OCI-LY3 (cell line): ENCODE measurements around the gene DSE.
"Not testable (repeated sequence)": the region's sequence is repeated elsewhere in the genome, so short reads cannot be mapped to it uniquely, and the experiment has no call there.

Experiments
- H2AFZ ChIP-seq: fragments of 200-600, 300-600 bp; shearing (Covaris generic); 2 replicates; pipeline ENCODE4 v1.6.0; 2014; ENCODE audit warnings: antibody characterized with exemption, low read depth, low read length
- H3K27ac ChIP-seq: fragments of 200-600, 300-600 bp; sonication (generic); 2 replicates; pipeline ENCODE4 v1.5.1; 2014; ENCODE audit warnings: mild to moderate bottlenecking, low read length, moderate library complexity, mixed read lengths
- H3K27me3 ChIP-seq: fragments of 200-600, 300-600 bp; sonication (generic); 2 replicates; pipeline ENCODE4 v1.6.1; 2014; ENCODE audit warnings: low read depth, low read length, mixed read lengths
- H3K36me3 ChIP-seq: fragments of 200-600, 300-600 bp; sonication (generic); replicated peaks from 2 replicates; pipeline ENCODE3; 2014; ENCODE audit warnings: low read depth, low read length, mixed read lengths
- H3K4me1 ChIP-seq: fragments of 300-600, 200-600 bp; sonication (generic); 2 replicates; pipeline ENCODE4 v1.6.1; 2014; ENCODE audit warnings: low read length, mixed read lengths
- H3K4me2 ChIP-seq: fragments of 200-600, 300-600 bp; sonication (generic); 2 replicates; pipeline ENCODE4 v1.6.1; 2014; ENCODE audit warnings: low read length, mixed read lengths
- H3K4me3 ChIP-seq: fragments of 300-600, 200-600 bp; sonication (generic); 2 replicates; pipeline ENCODE4 v1.5.1; 2014; ENCODE audit warnings: antibody characterized with exemption, mild to moderate bottlenecking, low read length, moderate library complexity
- H3K79me2 ChIP-seq: fragments of 300-600, 200-600 bp; shearing (Covaris generic); 2 replicates; pipeline ENCODE4 v1.6.1; 2014; ENCODE audit warnings: mild to moderate bottlenecking, low read length, mixed read lengths
- H3K9ac ChIP-seq: fragments of 300-600, 200-600 bp; shearing (Covaris generic); 2 replicates; pipeline ENCODE4 v1.6.0; 2014; ENCODE audit warnings: mild to moderate bottlenecking, low read length, moderate library complexity
- H3K9me3 ChIP-seq: fragments of 200-600, 300-600 bp; shearing (Covaris generic); 2 replicates; pipeline ENCODE4 v1.6.1; 2014; ENCODE audit warnings: low read length, mixed read lengths; ENCODE audit not compliant: insufficient read depth
- H4K20me1 ChIP-seq: fragments of 200-600, 300-600 bp; sonication (generic); 2 replicates; pipeline ENCODE4 v1.6.1; 2016; ENCODE audit warnings: low read length, mixed read lengths; ENCODE audit not compliant: insufficient read depth
- CTCF ChIP-seq: fragments of 200-600, 300-600 bp; sonication (generic); IDR thresholded peaks from 2 replicates; pipeline ENCODE4 v1.5.1; 2014; ENCODE audit warnings: antibody characterized with exemption, low read length, low read depth
- EZH2phosphoT487 ChIP-seq: fragments of 200-600 bp; shearing (Covaris generic); IDR thresholded peaks from 2 replicates; pipeline ENCODE4 v1.6.1; 2018; ENCODE audit warnings: antibody characterized with exemption, mixed run types, low read depth

The DSE gene

GRCh38 chr6:116370760-116371119 lies at the start of gene DSE:
Gene DSE (plus strand): TSS chr6:116370947. CDS start chr6:116399251, 28,304 bp downstream.
- Histone ChIP-seq H3K4me2 (peak within 1 kb of the TSS; percentile 90), H3K9ac (peak within 1 kb of the TSS; percentile 93), H3K27ac (peak within 1 kb of the TSS; percentile 94), H3K27me3 (no peaks in the 10 kb centered on the region), H3K4me1 (peaks cover 62% of the 10 kb centered on the region), H3K79me2 (peaks cover 57% of the 10 kb centered on the region), H2AFZ (no peak within 1 kb of the TSS), H3K4me3 (peak within 1 kb of the TSS; percentile 99), H3K9me3 (no peaks in the 10 kb centered on the region), H4K20me1 (peaks cover 26% of the 10 kb centered on the region), H3K36me3 (peaks cover 24% of the 10 kb centered on the region)
- TF ChIP-seq EZH2phosphoT487, result no peak
- no peak for TF ChIP-seq CTCF

GRCh38 chr6:116321933-116322332 lies 48.8 kb upstream of the DSE start:
- not testable (repeated sequence) for H2AFZ ChIP-seq, H3K4me2 ChIP-seq, H3K36me3 ChIP-seq, H3K27me3 ChIP-seq, H3K27ac ChIP-seq, H3K4me3 ChIP-seq, H3K79me2 ChIP-seq, H3K9ac ChIP-seq, H4K20me1 ChIP-seq, H3K9me3 ChIP-seq
- peaks cover 20% of the 10 kb centered on the region for H3K4me1 ChIP-seq

GRCh38 chr6:116323863-116324262 lies 46.9 kb upstream of the DSE start:
- no peaks in the 10 kb centered on the region for H3K27me3 ChIP-seq
- no peak overlapping the region for H3K4me3 ChIP-seq
- no peak overlapping the region for H2AFZ ChIP-seq
- no peaks in the 10 kb centered on the region for H3K9me3 ChIP-seq
- H3K27ac ChIP-seq, result no peak overlapping the region
- peaks cover 23% of the 10 kb centered on the region for H3K4me1 ChIP-seq
- H3K36me3 ChIP-seq, result no peaks in the 10 kb centered on the region
- H3K9ac ChIP-seq, result no peak overlapping the region
- TF ChIP-seq EZH2phosphoT487, result no peak
- TF ChIP-seq CTCF, result no peak
- H3K79me2 ChIP-seq, result no peaks in the 10 kb centered on the region
- no peak overlapping the region for H3K4me2 ChIP-seq
- no peaks in the 10 kb centered on the region for H4K20me1 ChIP-seq

- not testable (repeated sequence) for H3K27me3 ChIP-seq, H3K9ac ChIP-seq, H3K79me2 ChIP-seq, H3K36me3 ChIP-seq, H3K9me3 ChIP-seq, H2AFZ ChIP-seq, H3K4me2 ChIP-seq, H4K20me1 ChIP-seq, H3K4me3 ChIP-seq, H3K27ac ChIP-seq
- H3K4me1 ChIP-seq, result peaks cover 23% of the 10 kb centered on the region
Observed at GRCh38 chr6:116325634-116326132, 45.1 kb upstream of the DSE start.

GRCh38 chr6:116326181-116326671 lies 44.5 kb upstream of the DSE start:
- Histone ChIP-seq H4K20me1 (no peaks in the 10 kb centered on the region), H3K4me2 (no peak overlapping the region), H3K4me3 (no peak overlapping the region), H3K4me1 (peaks cover 23% of the 10 kb centered on the region), H3K79me2 (no peaks in the 10 kb centered on the region), H3K9ac (no peak overlapping the region), H3K9me3 (no peaks in the 10 kb centered on the region), H3K27me3 (no peaks in the 10 kb centered on the region), H2AFZ (no peak overlapping the region), H3K27ac (no peak overlapping the region), H3K36me3 (no peaks in the 10 kb centered on the region)
- no peak for TF ChIP-seq EZH2phosphoT487
- no peak for TF ChIP-seq CTCF
